Measurements from ENCODE around the gene ATP2B1.

- TF ChIP-seq CTCF (IDR thresholded peaks at IDR 0.05; ENCODE audit: low read length), result no peak
- TF ChIP-seq EZH2 (IDR thresholded peaks at IDR 0.05; ENCODE audit: borderline replicate concordance, low read length), result no peak
These were observed 87.1 kb downstream of the ATP2B1 start for GRCh38 chr12:89621521-89621920.

Measured in OCI-LY1 (cell line).